Measurements from ENCODE around the gene SGMS1.
A peak's percentile ranks its signal among the peaks of the same experiment; 100 is the strongest.

SGMS1 gene

GRCh38 chr10:50291261-50291850 lies 332.4 kb downstream of the SGMS1 start:
- TF ChIP-seq POLR2AphosphoS5 (IDR thresholded peaks at IDR 0.05; ENCODE audit: low read depth, low read length) (no peak), POLR2A (IDR thresholded peaks at IDR 0.05; ENCODE audit: low read depth, low read length) (no peak), TAF1 (IDR thresholded peaks at IDR 0.05; ENCODE audit: borderline replicate concordance, low read depth, low read length) (no peak)
- peak; percentile 56 for FAIRE-seq
- DNase-seq (ENCODE audit: insufficient read length), result no peak

GRCh38 chr10:50289196-50289595 lies 334.6 kb downstream of the SGMS1 start:
- TF ChIP-seq POLR2AphosphoS5 (IDR thresholded peaks at IDR 0.05; ENCODE audit: low read depth, low read length), result no peak
- no peak for DNase-seq (ENCODE audit: insufficient read length)
- no peak for FAIRE-seq

- TF ChIP-seq TAF1 (IDR thresholded peaks at IDR 0.05; ENCODE audit: borderline replicate concordance, low read depth, low read length) (no peak), POLR2A (IDR thresholded peaks at IDR 0.05; ENCODE audit: low read depth, low read length) (no peak), POLR2AphosphoS5 (IDR thresholded peaks at IDR 0.05; ENCODE audit: low read depth, low read length) (no peak)
- FAIRE-seq, result no peak
- DNase-seq (ENCODE audit: insufficient read length), result no peak
Observed at GRCh38 chr10:50286996-50287803, 336.6 kb downstream of the SGMS1 start.

- no peak for TF ChIP-seq TAF1 (IDR thresholded peaks at IDR 0.05; ENCODE audit: borderline replicate concordance, low read depth, low read length)
- no peak for TF ChIP-seq POLR2A (IDR thresholded peaks at IDR 0.05; ENCODE audit: low read depth, low read length)
- no peak for TF ChIP-seq POLR2AphosphoS5 (IDR thresholded peaks at IDR 0.05; ENCODE audit: low read depth, low read length)
- FAIRE-seq (no peak), DNase-seq (ENCODE audit: insufficient read length) (no peak)
Observed at GRCh38 chr10:50286517-50286916, 337.2 kb downstream of the SGMS1 start.

GRCh38 chr10:50281967-50282522 lies 341.7 kb downstream of the SGMS1 start:
- no peak for TF ChIP-seq POLR2A (IDR thresholded peaks at IDR 0.05; ENCODE audit: low read depth, low read length)
- TF ChIP-seq TAF1 (IDR thresholded peaks at IDR 0.05; ENCODE audit: borderline replicate concordance, low read depth, low read length), result no peak
- no peak for TF ChIP-seq POLR2AphosphoS5 (IDR thresholded peaks at IDR 0.05; ENCODE audit: low read depth, low read length)
- DNase-seq (ENCODE audit: insufficient read length) (no peak), FAIRE-seq (no peak)

GRCh38 chr10:50281210-50281966 lies 342.4 kb downstream of the SGMS1 start:
- no peak for FAIRE-seq
- TF ChIP-seq TAF1 (IDR thresholded peaks at IDR 0.05; ENCODE audit: borderline replicate concordance, low read depth, low read length), result no peak
- TF ChIP-seq POLR2A (IDR thresholded peaks at IDR 0.05; ENCODE audit: low read depth, low read length), result no peak
- TF ChIP-seq POLR2AphosphoS5 (IDR thresholded peaks at IDR 0.05; ENCODE audit: low read depth, low read length), result no peak
- no peak for DNase-seq (ENCODE audit: insufficient read length)

GRCh38 chr10:50280049-50280841 lies 343.5 kb downstream of the SGMS1 start:
- TF ChIP-seq TAF1 (IDR thresholded peaks at IDR 0.05; ENCODE audit: borderline replicate concordance, low read depth, low read length) (no peak), POLR2AphosphoS5 (IDR thresholded peaks at IDR 0.05; ENCODE audit: low read depth, low read length) (no peak), POLR2A (IDR thresholded peaks at IDR 0.05; ENCODE audit: low read depth, low read length) (no peak)
- no peak for FAIRE-seq
- no peak for DNase-seq (ENCODE audit: insufficient read length)

- no peak for DNase-seq (ENCODE audit: insufficient read length)
- FAIRE-seq, result no peak
- no peak for TF ChIP-seq POLR2AphosphoS5 (IDR thresholded peaks at IDR 0.05; ENCODE audit: low read depth, low read length)
- TF ChIP-seq POLR2A (IDR thresholded peaks at IDR 0.05; ENCODE audit: low read depth, low read length), result no peak
- TF ChIP-seq TAF1 (IDR thresholded peaks at IDR 0.05; ENCODE audit: borderline replicate concordance, low read depth, low read length), result no peak
Observed at GRCh38 chr10:50279489-50279888, 344.3 kb downstream of the SGMS1 start.

GRCh38 chr10:50275650-50276235 lies 348.0 kb downstream of the SGMS1 start:
- DNase-seq (ENCODE audit: insufficient read length) (no peak), FAIRE-seq (peak; percentile 90)
- TF ChIP-seq POLR2AphosphoS5 (IDR thresholded peaks at IDR 0.05; ENCODE audit: low read depth, low read length) (no peak), TAF1 (IDR thresholded peaks at IDR 0.05; ENCODE audit: borderline replicate concordance, low read depth, low read length) (no peak), POLR2A (IDR thresholded peaks at IDR 0.05; ENCODE audit: low read depth, low read length) (no peak)

- no peak for DNase-seq (ENCODE audit: insufficient read length)
- no peak for FAIRE-seq
- TF ChIP-seq POLR2AphosphoS5 (IDR thresholded peaks at IDR 0.05; ENCODE audit: low read depth, low read length) (no peak), TAF1 (IDR thresholded peaks at IDR 0.05; ENCODE audit: borderline replicate concordance, low read depth, low read length) (no peak), POLR2A (IDR thresholded peaks at IDR 0.05; ENCODE audit: low read depth, low read length) (no peak)
Observed at GRCh38 chr10:50272531-50272930, 351.2 kb downstream of the SGMS1 start.
